HG03565 (cell line): ENCODE data around the gene PCP4.

Experiments used
- ATAC-seq: cut with Tn5 transposase; IDR thresholded peaks from one replicate; pipeline ENCODE4 v1.9.1; 2021; ENCODE audit warnings: mild to moderate bottlenecking, moderate library complexity; ENCODE audit not compliant: unreplicated experiment

PCP4 gene

DNA sequence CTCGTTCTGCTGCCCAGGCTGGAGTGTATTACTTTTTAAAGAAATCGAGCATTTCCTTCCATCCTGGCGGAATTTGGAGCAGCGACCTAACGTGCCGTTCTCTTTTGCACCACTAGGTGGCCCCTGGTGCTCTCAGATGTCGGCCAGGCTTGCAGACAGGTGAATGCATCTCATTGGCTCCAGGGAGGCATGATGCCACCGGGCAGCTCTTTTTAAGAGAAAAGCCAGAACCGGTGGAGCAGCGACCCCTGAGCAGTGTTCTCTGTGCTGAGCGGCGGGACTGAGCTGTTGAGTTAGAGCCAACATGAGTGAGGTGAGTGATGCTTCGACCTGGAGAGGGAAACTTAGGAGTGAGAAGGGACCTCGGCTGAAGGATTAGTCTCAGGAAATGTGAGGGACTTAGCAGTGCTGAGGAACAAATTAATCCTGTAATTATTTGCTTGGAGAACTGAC, at the start of gene PCP4:
Gene PCP4 (plus strand): TSS at position 241 of the 453 bp plus-strand sequence. CDS start 64 bp downstream, at position 305.
- ATAC-seq = no peak

DNA sequence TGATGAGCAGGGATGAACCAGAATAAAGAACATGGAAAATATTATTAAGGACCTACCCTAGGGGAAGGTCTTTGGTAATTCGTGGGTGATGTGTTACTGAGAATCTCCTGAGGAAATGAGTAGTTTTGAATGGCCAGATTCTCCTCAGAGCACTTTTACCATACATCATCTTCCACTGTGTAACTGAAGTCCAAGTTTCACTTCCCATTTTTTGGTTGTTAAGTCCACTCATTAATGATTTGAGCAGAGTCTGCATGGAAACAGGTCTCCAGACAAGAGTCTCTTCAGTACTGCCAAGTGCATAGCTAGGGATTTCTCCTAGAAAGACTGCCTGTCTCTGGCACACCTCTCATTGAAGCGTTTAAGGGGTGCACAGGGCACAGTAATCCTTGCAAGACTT, 48.7 kb upstream of the PCP4 start:
- ATAC-seq = no peak

DNA sequence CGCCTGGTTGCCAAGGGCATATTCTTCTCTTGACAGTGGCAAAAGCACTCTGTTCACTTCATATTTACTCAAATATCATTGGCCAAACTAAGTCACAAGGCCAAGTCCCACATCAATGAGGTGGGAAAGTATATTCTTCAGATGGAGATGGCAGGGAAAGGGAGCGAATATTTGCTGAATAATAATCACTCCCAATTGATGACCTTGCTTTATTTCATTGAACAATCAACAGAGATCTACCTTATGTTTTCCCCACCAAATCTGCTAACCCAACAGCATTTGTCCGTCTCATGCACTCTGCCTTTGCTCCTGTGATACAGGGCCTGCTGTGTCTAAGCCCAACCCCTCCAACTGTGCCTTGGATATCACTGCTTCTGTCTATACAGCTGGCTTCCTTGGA, 45.2 kb upstream of the PCP4 start:
- ATAC-seq = no peak

DNA sequence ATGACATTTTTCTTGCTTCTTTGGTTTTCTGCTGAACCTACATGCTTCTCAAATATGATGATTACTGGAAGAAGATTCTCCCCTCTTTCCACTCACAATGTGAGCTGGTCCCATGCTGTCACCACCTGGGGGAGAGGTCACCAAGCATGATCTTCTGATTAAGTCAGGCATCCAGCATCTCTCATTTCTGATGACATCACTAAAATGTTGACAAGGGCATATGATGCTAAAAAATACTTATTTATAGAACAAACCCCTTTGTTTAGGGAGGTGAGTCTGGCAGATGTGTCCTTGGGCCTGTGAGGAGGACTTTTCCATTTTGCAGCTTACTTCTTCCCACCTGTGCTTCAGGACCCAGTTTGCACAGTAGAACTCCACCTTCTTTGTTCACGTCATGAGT, 42.0 kb upstream of the PCP4 start:
- no peak for ATAC-seq

DNA sequence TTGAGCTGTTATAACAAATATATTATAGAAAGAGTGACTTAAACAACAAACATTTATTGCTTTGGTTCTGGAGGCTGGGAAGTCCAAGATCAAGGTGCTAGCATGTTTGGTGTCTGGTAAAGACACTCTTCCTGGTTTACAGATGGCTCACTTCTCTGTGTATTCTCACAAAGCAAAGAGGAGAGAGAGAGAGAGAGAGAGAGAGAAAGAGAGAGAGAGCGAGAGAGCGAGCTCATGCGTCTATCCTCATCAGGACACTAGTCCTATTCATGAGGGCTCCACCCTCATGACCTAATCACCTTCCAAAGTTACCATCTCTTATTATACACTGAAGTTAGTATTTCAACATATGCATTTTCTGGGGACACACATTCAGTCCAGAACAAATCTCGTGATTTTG, 32.7 kb upstream of the PCP4 start:
- no peak for ATAC-seq

DNA sequence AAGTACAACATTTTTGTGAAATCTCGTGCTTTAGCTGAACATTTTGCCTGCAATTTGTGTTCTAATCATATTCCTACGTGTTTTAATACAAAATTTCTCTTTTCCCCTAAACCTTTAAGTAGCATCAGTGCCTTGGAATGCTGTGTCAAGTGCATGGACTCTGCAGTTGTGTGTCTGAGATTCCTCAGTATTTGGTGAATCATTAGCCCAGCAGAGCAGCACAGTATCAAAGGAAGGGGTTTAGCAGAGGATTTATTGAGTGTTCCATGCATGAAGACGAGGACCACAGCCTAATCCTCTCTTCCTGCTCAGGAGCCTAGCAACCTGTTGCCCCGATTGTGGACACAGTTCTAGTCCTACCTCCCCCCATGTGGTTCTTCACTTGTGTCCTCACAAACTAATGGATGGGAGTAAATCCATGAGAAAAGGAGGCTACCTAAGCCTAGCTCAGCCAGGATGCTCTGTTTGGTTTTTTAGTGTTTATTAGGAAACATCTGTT, 29.3 kb upstream of the PCP4 start:
- ATAC-seq = no peak

DNA sequence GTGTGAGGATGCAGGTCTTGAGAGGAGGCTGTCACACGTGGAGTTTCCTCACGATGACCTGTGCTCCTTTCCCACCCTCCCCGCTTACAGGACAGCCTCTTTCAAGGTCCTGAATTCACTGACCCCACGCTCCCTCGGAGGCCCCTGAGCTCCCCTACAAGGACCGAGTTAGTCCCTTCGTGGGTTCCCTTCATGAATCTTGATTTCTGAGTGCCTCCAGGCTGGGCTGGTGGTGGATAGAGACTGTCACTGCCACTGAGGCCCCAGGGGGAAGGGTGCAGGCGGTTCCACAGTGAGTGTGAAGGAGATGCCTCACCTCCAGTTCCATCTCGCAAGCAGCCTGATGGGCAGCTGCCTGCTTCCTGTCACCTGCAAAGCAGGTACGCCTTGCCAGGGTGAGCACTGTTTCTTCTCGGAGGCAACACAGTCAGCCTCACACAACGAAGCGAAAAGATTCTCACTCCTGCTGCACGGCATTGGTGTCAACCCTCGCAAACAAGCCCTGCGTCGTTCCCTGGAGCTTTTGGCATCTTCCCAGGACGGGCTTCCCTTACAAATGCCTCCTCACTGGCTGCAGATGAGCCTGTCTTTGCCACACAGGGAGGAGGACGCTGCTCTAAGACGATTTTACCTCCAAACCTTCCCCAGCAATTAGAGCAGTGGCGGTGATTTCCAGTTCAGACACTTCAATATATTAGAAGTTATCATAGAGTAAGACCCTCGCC, 26.7 kb upstream of the PCP4 start:
- no peak for ATAC-seq

DNA sequence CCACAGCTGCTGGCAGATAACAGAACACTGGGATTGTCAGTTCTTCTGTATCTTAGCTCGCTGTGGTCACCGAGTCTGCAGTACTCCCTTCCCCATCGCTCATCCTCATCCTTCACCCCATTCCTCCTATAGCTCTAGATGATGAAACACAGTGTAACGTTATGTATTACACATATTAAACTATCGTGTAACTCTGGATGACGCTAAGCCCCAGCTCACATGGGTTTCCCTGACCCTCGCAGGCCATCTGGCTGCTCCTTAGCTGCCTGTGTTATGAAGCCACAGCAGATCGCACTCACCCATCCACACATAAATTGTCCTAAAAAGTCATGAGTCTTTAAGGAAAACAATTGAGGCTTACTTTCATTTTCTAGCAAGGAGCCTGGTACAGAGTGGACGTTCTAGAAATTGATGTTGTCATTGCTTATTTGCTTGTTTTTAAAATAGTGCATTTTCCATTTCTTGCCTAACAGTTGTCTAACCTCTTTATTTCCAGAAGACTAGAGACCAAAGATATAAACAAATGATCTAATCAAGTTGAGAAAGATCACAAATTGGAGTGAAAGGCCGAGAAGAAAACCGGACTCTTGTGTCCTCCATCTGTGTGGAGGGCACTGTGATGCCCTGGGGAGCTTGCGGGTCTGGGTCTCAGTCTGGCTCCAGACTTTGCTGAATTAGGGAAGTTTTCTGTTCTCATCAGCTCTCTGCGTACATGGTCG, 24.3 kb upstream of the PCP4 start:
- no peak for ATAC-seq

DNA sequence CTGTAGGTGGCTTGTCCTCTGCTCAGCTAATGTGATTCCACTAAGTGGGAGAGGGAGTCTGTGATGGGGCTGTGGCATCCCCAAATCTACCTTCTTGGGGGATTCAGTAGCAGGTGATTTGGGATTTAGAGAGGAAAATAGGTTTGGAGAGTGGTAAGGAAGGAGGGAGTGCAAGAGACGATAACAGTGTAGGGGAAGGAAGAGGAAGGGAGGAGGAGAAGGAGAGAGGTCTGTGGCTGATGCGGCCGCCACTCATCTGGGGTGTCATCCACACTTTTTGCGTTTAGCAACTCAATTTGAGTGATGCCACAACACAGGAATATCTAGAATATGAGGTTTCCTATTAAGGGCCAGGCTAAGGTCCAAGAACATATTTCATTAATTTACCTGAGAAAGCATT, 23.8 kb upstream of the PCP4 start:
- ATAC-seq = no peak

DNA sequence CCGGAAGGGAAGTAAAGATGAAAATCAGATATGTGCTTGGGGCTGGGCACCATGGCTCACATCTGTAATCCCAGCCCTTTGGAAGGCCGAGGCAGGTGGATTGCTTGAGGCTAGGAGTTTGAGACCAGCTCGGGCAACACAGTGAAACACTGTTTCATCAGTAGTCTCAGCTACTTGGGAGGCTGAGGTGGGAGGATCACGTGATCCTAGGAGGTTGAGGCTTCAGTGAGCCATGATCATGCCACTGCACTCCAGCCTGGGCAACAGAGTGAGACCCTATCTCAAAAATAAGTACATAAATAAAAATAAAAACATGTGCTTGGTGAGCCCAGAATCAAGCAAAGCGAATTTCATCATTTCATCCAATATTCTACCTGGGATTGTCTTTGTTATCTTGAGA, 23.3 kb upstream of the PCP4 start:
- ATAC-seq = no peak

DNA sequence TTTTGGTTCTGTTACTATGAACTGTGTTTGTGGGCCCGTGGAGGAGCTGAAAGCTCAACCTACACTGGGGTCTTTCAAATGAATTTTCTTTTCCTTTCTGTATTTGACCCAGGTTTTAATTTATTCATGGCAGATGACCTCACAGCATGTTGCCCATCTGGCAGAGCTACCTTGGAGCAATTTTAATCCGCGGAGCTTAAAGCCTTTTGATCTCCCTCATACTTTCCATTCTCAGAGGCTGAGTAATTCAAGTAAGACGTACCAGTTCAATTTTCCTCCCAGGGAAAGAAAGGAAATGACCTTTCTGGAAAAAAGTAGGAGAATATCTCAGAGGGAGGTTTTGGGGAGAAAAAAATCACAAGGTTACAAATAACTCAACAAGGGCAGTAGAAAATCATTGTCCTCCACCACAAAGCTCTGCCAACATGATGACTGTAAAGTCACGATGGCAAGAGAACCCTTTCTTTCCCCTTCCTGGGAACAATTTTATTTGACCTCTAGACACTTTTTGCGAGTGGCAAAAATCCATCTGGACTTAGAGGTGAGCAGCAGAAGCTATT, 21.6 kb upstream of the PCP4 start:
- no peak for ATAC-seq

DNA sequence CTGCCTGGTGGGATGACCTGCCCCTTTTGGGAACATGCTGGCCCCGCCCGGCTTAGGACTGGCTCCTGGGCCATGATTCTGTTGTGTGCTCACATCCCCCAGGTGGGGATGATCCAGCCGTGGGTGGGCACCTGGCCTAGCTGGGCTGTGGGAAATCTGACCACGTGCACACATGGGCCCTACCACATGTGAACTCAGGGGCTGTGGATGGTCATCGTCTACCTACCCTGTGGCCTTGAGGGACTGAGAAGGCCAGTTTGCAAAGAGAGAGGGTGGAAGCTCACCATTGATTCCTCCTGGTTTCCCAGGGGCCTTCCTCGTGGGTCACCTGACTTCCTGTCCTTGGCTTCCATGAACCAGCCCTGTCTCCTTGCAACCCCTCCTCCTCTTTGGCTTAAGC, 19.4 kb upstream of the PCP4 start:
- ATAC-seq = no peak

DNA sequence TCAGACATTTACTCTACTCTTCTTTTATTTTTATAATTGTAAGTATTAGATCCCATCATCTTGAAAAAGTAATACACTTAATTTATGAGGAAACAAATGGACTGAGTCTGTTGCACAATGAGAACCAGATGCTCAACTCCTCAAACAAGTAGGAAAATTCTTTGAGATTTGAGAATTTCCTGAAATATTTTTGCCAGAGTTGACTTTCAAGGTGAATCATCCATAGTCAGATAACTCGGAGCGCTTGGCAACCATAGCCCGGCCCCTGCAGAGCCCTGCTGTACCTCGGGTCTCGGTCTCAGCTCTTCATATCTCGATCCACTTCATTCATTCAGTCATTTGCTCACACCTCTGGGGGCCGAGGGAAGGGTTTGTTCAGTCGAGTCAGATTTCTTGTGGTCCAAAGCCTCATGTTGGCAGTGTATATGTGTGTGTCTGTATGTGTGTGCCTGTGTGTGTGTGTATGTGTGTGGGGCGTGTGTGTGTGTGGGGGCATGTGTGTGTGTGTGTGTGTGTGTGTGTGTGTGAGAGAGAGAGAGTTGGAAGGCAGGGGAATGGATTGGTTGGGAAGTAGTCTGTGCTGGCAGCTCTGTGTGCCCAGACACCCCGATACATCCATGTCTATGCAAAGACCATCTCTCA, 18.1 kb upstream of the PCP4 start:
- no peak for ATAC-seq

DNA sequence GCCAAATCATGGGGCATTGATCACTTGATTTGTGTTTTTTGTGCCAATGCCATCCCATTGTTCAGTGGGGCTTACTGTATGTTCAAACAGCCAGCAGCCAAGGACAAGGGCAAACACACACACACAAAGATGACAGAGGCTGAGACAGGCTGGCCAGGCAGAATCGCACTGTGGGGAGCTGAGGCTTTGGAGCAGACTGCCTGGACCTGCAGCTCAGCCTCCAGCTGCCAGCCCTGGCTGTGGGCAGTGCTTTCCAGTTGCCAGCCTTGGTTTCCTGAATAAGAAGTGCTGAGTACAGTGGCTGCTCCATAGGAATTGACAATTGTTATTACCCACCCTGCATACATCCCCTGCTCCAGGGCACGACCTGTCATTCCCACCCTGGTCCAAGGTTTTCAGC, 16.9 kb upstream of the PCP4 start:
- ATAC-seq = no peak

DNA sequence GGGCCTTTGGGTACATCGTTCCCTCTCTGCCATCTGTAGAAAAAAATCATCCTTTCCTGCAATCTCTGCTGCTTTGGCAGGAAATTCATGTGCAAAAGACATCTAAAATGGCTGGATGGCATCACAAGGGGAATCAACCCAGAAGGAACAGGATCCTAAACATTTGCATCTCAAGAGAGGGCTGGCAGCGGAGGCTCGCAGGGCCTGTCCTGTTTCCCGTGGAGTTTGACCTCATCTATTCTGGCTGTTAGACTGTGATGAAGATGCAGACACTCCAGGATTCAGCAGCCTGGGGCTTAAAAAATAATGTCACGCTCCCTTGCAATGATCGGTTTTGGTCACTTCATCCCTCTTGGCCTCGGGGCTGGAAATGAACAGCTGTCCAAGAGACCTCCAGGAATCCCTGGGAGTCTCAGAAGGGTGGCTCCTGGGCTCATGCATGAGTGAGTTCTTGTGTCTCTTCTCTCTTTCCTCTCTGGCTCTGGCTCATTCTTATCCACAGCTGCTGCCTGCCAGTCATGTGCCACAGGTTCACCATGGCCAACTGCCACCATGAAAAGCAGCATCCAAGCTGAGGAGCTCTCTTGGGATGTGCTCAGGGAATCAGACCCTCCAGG, 16.1 kb upstream of the PCP4 start:
- no peak for ATAC-seq

DNA sequence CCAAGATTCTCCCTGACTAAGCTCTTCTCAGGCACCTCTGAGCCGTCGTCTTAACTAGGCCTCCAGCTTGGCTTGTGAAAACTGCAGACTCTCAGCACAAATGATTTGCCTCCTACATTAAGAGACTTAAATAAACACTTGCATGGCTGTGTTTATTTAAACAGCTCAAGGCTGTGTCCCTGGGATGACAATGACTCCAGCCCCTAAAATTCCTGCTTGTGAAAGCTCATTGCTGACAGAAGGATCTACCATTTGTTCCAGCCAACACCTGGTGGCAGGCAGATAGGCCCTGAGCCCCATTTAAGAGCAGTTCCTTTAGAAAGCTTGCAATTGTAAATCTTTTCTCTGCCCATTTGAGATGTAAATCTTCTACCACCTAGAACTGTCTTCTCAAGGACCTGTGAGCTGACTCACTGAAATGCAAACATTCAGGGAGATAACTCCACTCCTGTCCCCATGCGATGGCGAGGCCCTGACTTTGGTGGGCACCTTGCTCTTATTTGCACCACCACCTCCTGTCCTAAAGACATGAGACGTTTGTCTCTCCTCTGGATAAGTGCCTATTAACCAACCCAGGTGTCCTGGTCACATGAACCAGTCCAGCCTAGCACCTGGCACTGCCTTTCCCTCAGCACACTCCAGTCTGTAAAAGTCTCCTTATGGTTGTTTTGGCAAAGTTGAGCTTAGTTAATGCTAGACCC, 15.1 kb upstream of the PCP4 start:
- no peak for ATAC-seq

DNA sequence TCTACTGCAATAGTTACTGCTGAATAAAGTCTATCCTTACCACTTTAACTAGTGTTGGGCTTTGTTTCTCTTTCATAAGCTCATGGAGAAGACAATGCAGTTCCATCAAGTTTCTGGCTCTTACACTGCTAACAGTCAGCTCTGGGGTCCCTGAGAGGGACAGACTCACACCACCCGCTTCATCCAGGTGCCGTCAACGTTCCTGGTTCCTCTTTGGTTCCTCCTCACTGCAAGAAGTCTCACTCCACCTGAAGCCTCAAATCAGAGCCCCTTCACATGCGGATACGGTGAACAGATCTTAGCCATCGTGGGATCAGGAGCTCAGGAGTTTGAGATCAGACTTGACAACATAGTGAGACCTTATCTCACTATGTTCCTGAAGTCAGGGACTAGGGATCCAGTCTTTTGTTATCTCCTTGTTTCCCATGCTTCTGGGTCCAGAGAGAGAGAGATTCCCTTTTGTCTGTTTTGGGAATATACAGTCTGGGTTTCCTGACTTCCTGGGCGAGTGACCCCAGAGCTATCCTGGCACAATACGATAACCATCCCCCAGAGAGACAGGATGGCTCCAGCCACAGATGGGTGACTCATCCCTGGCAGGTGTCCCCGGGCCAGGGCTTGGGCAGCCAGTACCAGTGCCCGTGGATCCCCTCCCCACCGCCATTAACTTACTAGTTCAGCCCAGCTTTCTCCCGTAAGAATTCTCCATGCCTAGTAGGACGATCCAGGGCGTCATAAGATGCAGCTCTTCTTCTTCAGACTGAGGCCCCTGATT, 14.3 kb upstream of the PCP4 start:
- no peak for ATAC-seq

DNA sequence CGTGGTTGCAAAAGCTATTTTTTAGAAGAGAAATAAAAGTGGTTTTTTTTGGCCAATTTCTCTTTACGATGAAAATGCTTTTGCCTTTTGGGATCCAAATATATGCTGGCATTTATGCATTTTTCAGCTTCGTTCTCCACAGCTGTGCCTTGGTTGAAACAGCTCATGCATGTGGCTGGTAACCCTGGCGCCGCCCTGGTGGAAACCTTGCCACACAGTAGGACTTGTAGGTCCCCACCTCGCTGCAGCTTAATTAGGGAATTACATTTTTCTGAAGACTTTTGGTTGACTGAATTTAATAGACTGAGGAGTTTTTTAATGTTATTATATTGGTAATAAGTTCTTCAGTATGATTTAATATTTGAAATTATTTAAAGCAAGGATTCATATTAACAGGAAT, 12.7 kb upstream of the PCP4 start:
- ATAC-seq = no peak

DNA sequence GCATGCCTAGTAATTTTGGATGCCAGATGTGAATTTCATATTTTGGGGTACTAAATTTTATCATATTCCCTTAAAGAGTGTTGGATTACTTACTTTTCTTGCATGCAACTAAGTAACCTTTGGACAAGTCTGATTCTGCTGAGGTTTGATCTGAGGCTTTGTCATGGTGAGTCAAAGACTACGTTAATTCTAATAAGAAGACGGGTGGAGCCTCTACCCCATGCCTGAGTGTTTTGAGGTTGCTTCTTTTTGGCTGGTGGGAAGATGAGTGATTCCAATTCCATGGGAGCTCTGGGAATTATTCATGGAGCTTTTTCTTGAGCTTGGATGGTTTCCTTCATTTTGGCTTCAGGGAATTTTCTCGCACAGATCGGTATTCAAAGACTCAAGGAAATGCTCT, 11.6 kb upstream of the PCP4 start:
- no peak for ATAC-seq

DNA sequence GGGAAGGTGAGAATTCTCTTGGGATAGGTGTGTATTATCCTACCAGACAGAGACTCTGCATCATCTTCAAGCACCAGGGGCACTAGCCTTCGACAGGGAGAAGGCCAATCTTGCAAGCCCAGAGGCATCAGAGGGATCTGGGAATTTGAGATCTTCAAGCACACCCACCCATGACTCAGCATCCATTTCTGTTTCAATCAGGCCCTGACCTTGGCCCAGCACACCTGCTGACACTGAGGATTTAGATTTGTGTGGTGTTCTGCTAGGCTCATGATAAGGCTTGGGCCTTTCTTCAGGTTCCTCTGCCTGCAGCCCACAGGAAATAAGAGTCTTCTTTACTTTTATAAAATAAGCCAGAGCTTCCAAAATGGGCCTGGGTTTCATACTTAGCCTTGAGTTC, 6.6 kb upstream of the PCP4 start:
- no peak for ATAC-seq
